ENCODE results near the gene ADM. TPM values are rescaled to one million over a fixed set of nuclear protein-coding genes. Genes with fewer than 3 reads are reported as not detected.

Gene ADM
- total RNA-seq, 1 experiment from 2014 or later: 102 TPM

DNA sequence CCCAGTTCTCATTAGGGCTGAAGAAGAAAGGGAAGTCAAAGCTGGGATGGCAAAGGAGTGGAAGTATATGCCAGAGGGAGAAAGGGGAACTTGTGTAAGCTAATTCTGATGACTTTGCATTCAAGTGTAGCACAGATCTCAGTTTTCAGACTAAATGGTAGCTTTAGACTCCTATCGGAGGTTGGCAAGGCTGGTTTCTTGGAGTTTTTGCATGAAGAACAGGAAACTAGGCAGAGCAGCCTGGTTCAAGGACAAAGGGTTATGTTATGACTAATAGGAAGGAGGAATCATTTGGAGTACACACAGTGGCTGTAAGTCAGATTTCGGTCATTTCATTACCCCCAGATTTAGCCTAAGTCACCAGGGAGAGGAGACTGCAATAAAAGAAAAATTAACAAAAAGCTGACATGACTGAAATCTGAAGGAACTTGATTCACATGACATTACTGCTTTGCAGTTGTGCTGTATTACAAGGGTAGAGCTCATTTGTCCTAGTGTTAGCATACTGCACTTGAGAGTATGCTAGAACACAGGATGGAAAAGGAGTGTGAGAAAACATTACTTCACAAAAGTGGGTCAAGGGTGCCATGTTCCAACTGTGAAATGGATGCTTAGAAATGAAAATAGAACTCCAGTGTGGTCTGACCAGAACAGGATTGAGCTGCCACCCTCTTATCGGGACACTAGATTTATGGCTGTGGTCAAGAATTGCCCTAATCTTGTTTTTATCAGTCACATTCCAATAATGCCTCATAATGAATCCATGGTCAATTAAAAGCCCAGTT, 23.6 kb downstream of the ADM start:
- DNase-seq (ENCODE audit: low read depth): peak; percentile 73

DNA sequence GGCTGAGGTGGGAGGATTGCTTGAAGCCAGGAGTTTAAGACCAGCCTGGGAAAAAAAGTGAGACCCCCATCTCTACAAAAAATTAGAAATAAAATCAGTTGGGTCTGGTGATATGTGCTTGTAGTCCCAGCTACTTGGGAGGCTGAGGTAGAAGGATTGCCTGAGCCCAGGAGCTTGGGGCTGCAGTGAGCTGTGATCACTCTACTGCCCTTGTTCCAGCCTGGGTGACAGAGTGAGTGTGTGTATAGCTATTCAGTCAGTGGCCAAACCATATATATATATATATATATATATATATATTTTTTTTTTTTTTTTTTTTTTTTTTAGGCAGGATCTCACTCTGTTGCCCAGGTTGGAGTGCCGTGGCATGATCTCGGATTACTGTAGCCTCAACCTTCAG, 24.5 kb downstream of the ADM start:
- DNase-seq (ENCODE audit: low read depth): no peak

DNA sequence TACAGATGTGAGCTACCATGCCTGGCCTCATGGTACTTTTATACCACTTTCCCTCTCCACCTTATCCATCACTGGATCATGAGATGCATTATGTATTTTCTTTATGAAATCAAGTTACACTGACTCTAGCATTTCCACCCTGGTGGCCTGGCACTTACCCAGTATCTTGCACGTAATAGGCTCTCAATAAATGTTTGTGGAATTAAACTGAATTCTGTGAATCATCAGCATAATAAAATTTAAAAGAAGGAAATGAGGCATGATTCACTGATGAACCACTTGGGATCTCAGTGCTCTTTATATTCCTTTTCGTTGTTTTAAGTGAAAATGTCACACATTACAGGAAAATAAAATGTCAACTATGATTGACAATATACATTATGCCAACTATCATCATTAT, 25.1 kb downstream of the ADM start:
- DNase-seq (ENCODE audit: low read depth): peak; percentile 67

- no peak for DNase-seq (ENCODE audit: low read depth)
These were observed 26.8 kb downstream of the ADM start for GRCh38 chr11:10331548-10332289.

DNA sequence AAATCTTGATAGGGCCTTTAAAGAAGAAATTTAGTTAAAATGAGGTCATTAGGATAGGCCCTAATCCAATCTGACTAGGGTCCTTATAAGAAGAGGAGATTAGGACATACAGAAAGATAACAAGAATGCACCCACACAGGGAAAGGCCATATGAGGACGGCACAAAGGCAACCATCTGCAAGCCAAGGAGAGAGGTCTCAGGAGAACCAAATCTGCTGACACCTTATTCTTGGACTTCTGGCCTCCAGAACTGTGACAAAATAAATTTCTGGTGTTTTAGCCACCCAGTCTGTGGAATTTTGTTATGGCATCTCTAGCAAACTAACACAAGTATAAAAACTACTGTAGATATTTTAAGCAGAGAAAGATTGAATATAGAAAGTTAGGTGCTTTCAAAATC, 28.6 kb downstream of the ADM start:
- no peak for DNase-seq (ENCODE audit: low read depth)

GRCh38 chr11:10338287-10338686, 33.4 kb downstream of the ADM start:
- no peak for DNase-seq (ENCODE audit: low read depth)

GRCh38 chr11:10348650-10349280, 43.9 kb downstream of the ADM start:
- peak; percentile 73 for DNase-seq (ENCODE audit: low read depth)

DNA sequence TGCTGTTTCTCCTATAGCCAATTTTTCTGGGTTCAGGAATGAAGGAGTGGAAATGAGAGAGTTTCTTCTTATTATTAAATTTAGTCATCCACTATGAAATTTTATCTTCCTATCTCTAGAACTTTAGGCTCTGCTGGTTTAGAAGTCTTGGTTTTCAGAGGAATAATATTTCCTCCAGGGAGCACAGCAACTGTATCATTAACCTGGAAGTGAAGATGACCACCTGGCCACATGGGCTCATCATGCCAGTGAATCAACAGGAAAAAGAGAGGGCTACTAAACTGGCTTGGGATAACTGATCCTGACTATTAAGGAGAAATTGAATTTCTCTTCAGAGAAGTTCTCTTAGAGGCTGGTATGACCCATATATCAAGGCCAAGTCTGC, 44.4 kb downstream of the ADM start:
- no peak for DNase-seq (ENCODE audit: low read depth)

GRCh38 chr11:10349806-10350205, 44.9 kb downstream of the ADM start:
- DNase-seq (ENCODE audit: low read depth): no peak

DNA sequence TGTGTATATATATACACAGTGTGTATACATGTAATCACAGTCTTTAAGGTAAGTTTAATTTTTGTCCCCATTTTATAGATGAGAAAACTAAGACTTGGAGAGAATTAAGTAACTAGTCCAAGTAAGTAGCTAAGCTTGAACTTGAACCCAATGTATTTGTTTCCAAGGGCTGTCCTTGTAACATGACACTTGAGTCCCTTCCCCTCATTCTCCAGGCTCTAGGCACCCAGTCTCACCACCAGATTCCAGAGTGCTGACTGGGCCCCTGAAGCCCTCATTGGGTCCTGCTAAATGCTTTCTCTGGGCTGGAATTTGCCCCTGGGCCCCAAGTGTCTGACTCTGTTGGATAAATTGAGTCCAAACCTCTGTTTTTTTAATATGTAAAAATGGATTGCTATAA, 45.5 kb downstream of the ADM start:
- peak; percentile 92 for DNase-seq (ENCODE audit: low read depth)

GRCh38 chr11:10351435-10351764, 46.5 kb downstream of the ADM start:
- no peak for DNase-seq (ENCODE audit: low read depth)

DNA sequence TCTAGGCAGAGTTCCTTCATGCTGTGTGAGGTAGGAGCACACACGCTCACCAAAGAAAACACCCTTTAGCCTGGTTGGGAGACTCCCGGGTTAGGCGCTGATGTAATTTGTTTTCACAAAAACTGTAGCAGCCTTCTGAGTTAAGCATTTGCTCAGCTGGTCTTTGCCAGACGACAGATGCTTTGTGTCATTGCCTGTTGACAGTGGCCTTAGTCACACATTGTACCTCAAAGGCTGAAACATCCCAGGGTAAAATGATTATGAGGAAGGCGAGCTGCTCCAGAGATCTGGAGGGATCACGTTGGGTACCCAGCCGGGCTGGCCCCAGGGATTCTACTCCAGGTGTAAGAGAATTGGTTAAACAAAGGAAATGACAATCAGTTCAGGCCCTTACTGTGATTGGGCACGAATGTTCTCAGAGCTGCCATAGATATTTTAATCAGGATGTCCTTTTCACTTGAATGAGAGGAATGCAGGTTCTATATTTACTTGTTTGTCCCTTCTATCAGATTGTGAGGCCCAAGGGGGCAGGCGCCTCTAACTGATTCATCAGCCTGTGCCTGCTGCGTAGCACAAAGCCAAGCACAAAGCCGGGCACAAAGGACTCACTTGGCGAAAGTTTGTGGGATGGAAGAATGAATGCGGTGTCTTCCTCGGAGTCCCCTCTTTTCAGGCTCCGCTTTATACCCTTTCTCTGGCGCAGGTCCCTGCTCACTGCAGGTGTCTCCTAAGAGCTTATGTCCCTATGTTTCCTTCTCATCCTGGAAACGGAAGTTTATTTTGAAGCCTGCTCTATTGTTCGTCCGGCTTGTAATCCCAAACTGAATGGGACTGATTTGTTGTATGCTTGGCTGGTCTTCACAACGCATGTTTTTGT, 47.1 kb downstream of the ADM start:
- DNase-seq (ENCODE audit: low read depth): peak; percentile 81

DNA sequence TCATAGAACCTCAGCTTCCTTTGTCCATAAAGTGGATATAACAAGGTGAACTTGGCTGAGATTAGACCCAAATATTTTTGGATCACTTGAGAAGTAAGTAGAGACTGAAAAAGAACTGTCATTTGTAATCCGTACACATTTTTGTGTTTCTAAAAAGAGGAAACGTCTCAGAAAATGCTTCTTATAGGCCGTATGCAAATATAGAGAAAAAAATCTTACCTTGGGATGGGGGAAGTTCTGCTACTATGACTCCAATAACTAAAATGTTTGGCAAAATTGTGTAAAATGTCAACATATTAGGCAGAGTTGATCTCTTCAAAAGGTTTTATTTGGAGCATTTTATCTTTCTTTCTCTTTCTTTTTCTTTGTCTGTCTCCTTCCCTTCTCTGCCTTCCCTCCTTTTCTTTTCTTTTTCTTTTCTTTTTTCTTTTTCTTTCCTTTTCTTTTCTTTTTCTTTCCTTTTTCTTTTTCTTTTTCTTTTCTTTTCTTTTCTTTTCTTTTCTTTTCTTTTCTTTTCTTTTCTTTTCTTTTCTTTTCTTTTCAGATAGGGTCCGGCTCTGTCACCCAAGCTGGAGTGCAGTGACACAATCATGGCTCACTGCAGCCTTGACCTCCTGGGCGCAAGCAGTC, 48.2 kb downstream of the ADM start:
- no peak for DNase-seq (ENCODE audit: low read depth)

GRCh38 chr11:10354389-10354788, 49.5 kb downstream of the ADM start:
- no peak for DNase-seq (ENCODE audit: low read depth)

DNA sequence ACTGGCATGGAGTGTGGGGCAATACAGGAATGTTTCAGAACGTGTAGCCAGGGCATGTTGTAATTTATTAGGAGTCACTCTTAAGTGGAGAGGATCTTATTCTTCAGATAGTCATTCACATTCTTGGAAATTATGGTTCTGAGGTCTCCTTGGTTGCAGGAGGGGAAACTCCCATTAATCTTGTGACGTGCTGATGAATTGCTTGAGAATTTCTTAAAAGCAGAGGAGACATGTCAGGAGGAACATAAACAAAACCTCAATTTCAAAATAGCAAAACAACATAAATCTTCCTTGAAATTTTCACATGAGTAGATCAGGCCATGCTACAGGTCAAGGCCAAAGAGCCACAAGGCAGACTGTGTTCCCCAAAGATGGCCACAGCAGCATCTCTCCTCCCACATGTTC, 50.4 kb downstream of the ADM start:
- peak; percentile 24 for DNase-seq (ENCODE audit: low read depth)

GRCh38 chr11:10356161-10356560, 51.3 kb downstream of the ADM start:
- DNase-seq (ENCODE audit: low read depth): no peak

Other genes with a start within 250 kb of the ADM start
- 27.8 and 33.5 TPM in 2 replicates for gene SBF2, start 10.9 kb upstream of the ADM start, total RNA-seq (2014; rRNA removed; shearing (Covaris generic))
- 11.9 and 14.3 TPM in 2 replicates for gene AMPD3, start 150.2 kb downstream of the ADM start, total RNA-seq (2014; rRNA removed; shearing (Covaris generic))
- gene RNF141, start 236.1 kb downstream of the ADM start, total RNA-seq (2014; rRNA removed; shearing (Covaris generic)): 29.8 and 30.5 TPM in 2 replicates

All from RPMI7951 (cell line).